GM18498 (cell line): ENCODE data around the gene RHOH.

Experiments
- ATAC-seq: cut with Tn5 transposase; IDR thresholded peaks from one replicate; pipeline ENCODE4 v1.9.1; 2021; ENCODE audit warnings: mild to moderate bottlenecking, moderate library complexity; ENCODE audit not compliant: unreplicated experiment

The RHOH gene

DNA sequence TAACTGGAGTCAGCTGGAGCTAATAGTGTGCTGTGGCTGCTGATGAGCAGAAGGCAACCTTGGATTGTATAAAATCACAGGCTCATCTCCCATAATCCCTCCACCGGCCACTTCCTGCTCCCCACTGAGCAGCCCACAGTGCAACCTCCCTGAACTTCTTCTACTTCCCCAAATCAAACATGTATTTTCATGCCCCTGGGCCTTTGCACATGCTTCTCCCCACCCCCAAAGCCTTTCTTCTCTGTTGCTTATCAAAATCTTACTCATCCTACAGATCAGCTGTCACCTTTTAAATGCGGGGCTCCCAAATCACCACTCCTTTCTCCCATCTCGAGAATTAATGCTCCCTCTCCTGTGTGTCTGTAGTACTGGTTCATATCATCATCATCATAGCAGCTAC is 35.8 kb downstream of the RHOH start:
- ATAC-seq: no peak

DNA sequence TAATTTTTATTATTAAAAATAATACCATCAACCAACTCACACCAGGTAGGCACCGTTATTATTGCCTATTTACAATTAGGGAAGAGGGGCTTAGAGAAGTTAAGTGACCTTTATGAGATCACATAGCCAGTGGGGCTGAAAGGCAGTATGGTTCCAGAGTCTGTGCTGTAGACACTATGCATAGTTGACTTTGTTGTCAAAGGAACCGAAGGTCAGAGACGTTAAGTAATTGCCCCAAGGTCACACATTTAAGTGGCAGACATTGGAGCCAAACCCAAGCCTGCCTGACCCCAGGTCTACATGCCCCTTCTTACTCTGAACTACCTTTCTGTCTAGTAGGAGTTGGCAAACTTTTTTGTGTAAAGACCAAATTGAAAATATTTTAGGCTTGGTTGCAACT is 36.4 kb downstream of the RHOH start:
- no peak for ATAC-seq

DNA sequence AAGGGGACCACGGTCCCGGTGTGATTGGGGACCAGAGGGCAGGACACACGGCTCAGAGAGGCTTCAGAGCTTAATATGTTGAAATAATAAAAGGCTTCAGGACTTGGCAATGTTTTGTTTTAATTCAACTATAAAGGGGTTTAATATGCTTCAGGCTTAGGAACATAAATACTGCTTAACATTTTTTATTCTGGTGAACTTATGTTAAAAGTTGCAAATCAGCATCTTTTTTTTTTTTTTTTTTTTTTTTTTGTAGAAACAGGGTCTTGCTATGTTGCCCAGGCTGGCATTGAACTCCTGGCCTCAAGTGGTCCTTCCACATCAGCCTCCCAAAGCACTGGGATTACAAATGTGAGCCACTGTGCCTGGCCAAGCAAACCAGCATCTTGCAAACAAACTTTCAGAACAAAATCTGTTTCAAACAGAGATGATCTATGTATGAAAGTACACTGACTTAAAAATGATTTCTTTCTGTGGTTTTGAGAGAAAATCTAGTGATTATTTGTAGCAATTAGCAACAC is 37.7 kb downstream of the RHOH start:
- ATAC-seq: no peak

- ATAC-seq: no peak
Observed at GRCh38 chr4:40238008-40238699, 41.3 kb downstream of the RHOH start.

GRCh38 chr4:40238700-40239548 is 42.1 kb downstream of the RHOH start:
- no peak for ATAC-seq

DNA sequence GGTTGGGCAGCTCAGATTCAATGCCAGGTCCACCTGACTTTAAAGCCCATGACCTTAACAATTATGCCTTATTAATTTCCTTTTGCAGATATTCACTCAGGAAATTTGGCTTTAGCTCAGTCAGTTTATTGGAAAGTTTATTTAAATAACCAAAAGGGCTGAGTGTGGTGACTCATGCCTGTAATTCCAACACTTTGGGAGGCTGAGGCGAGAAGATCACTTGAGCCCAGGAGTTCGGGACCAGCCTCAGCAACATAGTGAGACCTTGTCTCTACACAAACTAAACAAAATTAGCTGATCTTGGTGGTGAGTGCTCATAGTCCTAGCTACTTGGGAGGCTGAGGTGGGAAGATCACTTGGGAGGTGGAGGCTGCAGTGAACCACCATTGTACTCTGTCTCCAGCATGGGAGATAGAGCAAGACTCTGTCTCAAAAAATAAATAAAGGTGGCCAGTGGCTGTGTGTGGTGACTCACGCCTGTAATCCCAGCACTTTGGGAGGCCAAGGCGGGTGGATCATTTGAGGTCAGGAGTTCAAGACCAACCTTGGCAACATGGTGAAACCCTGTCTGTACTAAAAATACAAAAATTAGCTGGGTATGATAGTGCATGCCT is 43.3 kb downstream of the RHOH start:
- ATAC-seq: no peak

- no peak for ATAC-seq
Observed at GRCh38 chr4:40241026-40241425, 44.2 kb downstream of the RHOH start.

DNA sequence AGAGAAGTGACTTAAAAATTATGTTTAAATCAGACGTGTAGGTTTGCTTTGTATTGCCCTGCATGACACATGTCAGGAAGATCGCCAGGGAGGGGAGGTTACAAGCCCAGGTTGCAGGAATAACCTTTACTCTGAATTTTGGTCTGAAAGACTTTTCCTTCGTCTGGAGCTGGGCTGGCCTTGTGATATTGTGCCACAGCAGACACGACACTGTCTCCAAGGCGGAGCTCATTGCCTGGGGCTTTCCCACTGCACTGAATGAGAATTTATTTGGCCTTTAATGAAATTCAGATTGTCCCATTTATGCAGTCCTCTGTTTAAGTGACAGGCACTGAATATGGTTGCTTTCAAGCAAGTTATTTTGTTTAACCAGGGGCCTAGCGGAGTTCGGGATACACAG is 45.1 kb downstream of the RHOH start:
- no peak for ATAC-seq

DNA sequence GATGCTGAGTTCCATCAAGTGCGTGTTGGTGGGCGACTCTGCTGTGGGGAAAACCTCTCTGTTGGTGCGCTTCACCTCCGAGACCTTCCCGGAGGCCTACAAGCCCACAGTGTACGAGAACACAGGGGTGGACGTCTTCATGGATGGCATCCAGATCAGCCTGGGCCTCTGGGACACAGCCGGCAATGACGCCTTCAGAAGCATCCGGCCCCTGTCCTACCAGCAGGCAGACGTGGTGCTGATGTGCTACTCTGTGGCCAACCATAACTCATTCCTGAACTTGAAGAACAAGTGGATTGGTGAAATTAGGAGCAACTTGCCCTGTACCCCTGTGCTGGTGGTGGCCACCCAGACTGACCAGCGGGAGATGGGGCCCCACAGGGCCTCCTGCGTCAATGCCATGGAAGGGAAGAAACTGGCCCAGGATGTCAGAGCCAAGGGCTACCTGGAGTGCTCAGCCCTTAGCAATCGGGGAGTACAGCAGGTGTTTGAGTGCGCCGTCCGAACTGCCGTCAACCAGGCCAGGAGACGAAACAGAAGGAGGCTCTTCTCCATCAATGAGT is 46.6 kb downstream of the RHOH start:
- ATAC-seq: no peak

GRCh38 chr4:40244606-40245005 is 47.8 kb downstream of the RHOH start:
- no peak for ATAC-seq

GRCh38 chr4:40245550-40245949 is 48.7 kb downstream of the RHOH start:
- ATAC-seq: no peak

DNA sequence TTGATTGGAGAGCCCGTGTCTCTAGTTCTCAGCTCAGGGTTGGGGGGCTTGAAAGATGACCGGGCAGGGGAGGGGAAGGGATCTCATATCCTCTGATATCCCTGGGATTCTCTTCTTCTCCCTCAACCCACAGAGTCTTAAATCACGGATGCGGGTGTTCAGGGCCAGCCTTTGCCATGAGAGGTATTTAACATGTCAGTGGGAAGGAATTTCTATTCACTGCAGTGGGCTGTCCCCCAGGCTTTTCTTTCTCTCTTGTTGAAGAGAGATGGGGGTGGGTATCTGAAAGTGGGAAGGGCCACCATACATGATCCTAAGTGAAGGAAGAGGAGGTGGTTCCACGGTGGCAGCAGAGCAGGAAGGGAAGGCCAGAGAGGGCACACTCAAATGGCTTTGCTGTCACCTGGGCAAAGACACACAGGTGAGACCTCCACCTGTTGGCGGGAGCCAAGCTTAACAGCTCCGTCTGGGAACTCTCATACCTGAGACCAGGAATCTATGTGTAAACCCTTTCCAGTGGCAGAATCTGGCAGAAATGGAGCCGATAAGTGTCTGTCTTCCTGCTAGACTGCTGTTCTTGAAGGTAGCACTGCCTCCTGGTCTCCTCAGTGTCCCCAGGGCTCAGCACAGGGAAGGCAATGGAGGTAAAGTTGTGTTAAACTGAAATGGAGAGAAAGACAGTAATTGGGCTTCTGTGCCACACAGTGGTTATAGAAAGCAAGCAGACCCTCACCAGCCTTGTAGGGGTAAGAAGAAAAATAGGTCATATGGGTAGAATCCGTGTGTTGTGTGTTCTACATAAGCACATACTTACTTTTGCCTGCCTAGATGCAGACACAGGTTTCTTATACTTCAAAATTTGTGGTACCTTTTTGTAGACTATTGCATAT is 49.4 kb downstream of the RHOH start:
- ATAC-seq: no peak

- ATAC-seq: no peak
Observed at GRCh38 chr4:40246938-40247337, 50.1 kb downstream of the RHOH start.

- ATAC-seq: no peak
Observed at GRCh38 chr4:40247350-40247749, 50.5 kb downstream of the RHOH start.

GRCh38 chr4:40251366-40251765 is 54.5 kb downstream of the RHOH start:
- ATAC-seq: no peak

- no peak for ATAC-seq
Observed at GRCh38 chr4:40253906-40254305, 57.1 kb downstream of the RHOH start.

- ATAC-seq: no peak
Observed at GRCh38 chr4:40254608-40255392, 58.0 kb downstream of the RHOH start.

- ATAC-seq: no peak
Observed at GRCh38 chr4:40255393-40256281, 58.8 kb downstream of the RHOH start.

GRCh38 chr4:40256329-40256728 is 59.5 kb downstream of the RHOH start:
- ATAC-seq: no peak
